Esophagus squamous epithelium (tissue), 5 donors: Measurements from ENCODE around the gene SHC2. TPM values are rescaled to one million over a fixed set of nuclear protein-coding genes. Genes with fewer than 3 reads are reported as not detected.

Experiments
- DNase-seq: peaks from one replicate; lab custom pipeline; 2025; lab: John Stamatoyannopoulos, UW
- H3K27ac ChIP-seq, 4 donors: fragments of 200-600 bp; sonication (generic); one replicate each; pipeline ENCODE4 v1.5.1; 2016 to 2019; ENCODE audit warnings: mild to moderate bottlenecking in 1 of 4
- H3K27me3 ChIP-seq, 4 donors: fragments of 200-600 bp; sonication (generic); 1 replicate in 3 of 4; 2 replicates in 1 of 4; pipeline versions ENCODE4 v1.5.1 to v1.6.0; 2017 to 2021; ENCODE audit warnings: antibody characterized with exemption in 1 of 4
- H3K36me3 ChIP-seq, 3 donors: fragments of 200-600 bp; sonication (generic); one replicate each; pipeline ENCODE4 v1.5.1; 2016 to 2019
- H3K4me1 ChIP-seq, 3 donors: fragments of 200-600 bp; sonication (generic); one replicate each; pipeline ENCODE4 v1.5.1; 2017 to 2019
- H3K4me3 ChIP-seq, 4 donors: fragments of 200-600 bp; sonication (generic); 1 replicate in 3 of 4; 2 replicates in 1 of 4; pipeline ENCODE4 v1.5.1; 2016 to 2019; ENCODE audit warnings: mild to moderate bottlenecking in 2 of 4, moderate library complexity in 1 of 4
- H3K9me3 ChIP-seq, 3 donors: fragments of 200-600 bp; sonication (generic); one replicate each; pipeline ENCODE4 v1.5.1; 2016 to 2019
- POLR2A ChIP-seq, 4 donors: fragments of 450-650 bp; IDR thresholded peaks; one replicate each; pipeline ENCODE4 v1.6.1; 2017; ENCODE audit warnings: antibody characterized with exemption in 4 of 4, mild to moderate bottlenecking in 4 of 4, moderate library complexity in 3 of 4
- WGBS, 2 donors: methylation state at CpG; one replicate each; pipeline ENCODE4 v1.1.5; 2018; 5-methylcytosine and 5-hydroxymethylcytosine counted together
- intact Hi-C: fragments of 100-400 bp; cut with DNase I; formaldehyde crosslinking; loops from one replicate; pipeline ENCODE4 v1.15.0; 2022
- total RNA-seq, 4 donors: library from RNA; depleted of rRNA; stranded (reverse); fragments of >200 nt; gene quantifications; one replicate each; pipeline ENCODE4 v1.1.0, GENCODE V29; 2016
- TF ChIP-seq, protein P1 (sequence below), 6 experiments: fragments of 450-650 bp in 4 of 6; fragments of 200-600 bp in 2 of 6; sonication (generic) in 2 of 6; IDR thresholded peaks; one replicate each; pipeline ENCODE4 v1.5.1; 2016 to 2019; ENCODE audit warnings: antibody characterized with exemption in 6 of 6, mild to moderate bottlenecking in 4 of 6, moderate library complexity in 4 of 6
- donor health status: DM: yes; HTN: yes; CAD: no.

SHC2 gene
- total RNA-seq, 4 donors from 2014 or later: 1.1 to 10.2 (median 4.7) TPM

GRCh38 chr19:378706-379105 lies 82.1 kb downstream of the SHC2 start:
- DNase-seq: no peak
- no peaks in the 10 kb centered on the region for H3K36me3 ChIP-seq
- no peak overlapping the region for H3K27ac ChIP-seq
- intact Hi-C loops: no loop called here
- peaks cover 0 to 47% (median 0%) of the 10 kb centered on the region in 4 donors for H3K27me3 ChIP-seq
- H3K4me1 ChIP-seq: peaks cover 8 to 20% (median 12%) of the 10 kb centered on the region in 3 donors
- no peak overlapping the region for H3K4me3 ChIP-seq
- H3K9me3 ChIP-seq: no peaks in the 10 kb centered on the region
- 74 to 79% methylated on average over 4 to 6 of the region's 14 CpGs for WGBS, 2 donors
- TF ChIP-seq, protein P1, sequence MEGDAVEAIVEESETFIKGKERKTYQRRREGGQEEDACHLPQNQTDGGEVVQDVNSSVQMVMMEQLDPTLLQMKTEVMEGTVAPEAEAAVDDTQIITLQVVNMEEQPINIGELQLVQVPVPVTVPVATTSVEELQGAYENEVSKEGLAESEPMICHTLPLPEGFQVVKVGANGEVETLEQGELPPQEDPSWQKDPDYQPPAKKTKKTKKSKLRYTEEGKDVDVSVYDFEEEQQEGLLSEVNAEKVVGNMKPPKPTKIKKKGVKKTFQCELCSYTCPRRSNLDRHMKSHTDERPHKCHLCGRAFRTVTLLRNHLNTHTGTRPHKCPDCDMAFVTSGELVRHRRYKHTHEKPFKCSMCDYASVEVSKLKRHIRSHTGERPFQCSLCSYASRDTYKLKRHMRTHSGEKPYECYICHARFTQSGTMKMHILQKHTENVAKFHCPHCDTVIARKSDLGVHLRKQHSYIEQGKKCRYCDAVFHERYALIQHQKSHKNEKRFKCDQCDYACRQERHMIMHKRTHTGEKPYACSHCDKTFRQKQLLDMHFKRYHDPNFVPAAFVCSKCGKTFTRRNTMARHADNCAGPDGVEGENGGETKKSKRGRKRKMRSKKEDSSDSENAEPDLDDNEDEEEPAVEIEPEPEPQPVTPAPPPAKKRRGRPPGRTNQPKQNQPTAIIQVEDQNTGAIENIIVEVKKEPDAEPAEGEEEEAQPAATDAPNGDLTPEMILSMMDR (IDR thresholded peaks at IDR 0.05): no peak
- no peak for TF ChIP-seq POLR2A (IDR thresholded peaks at IDR 0.05)

GRCh38 chr19:377801-378581 lies 82.8 kb downstream of the SHC2 start:
- Histone ChIP-seq H3K9me3 (no peaks in the 10 kb centered on the region), H3K27ac (no peak overlapping the region), H3K4me1 (peaks cover 8 to 27% (median 12%) of the 10 kb centered on the region in 3 donors), H3K4me3 (no peak overlapping the region), H3K36me3 (no peaks in the 10 kb centered on the region), H3K27me3 (peaks cover 0 to 47% (median 0%) of the 10 kb centered on the region in 4 donors)
- 37 to 54% methylated on average over 14 to 17 of the region's 38 CpGs for WGBS, 2 donors
- intact Hi-C loops: no loop called here
- DNase-seq: no peak
- no peak for TF ChIP-seq POLR2A (IDR thresholded peaks at IDR 0.05)
- TF ChIP-seq, protein P1 (IDR thresholded peaks at IDR 0.05): no peak

DNA sequence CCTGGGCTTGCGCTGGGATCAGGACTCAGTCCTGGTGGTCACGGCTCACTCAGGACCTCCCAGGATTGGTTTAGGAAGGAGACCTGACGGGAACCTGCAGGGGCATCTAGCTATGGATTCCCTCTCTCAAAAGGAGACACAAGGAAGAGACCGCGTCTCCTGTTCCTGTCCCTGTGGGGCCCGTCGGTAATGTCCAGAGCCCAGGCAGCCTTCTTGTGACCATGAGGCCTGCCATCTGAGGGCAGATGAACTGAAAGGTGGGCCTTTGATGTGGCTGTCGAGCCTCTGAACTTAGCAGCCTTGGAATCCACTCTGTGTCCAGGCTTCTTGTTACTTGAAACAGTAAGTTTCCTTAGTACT lies 84.7 kb downstream of the SHC2 start:
- H3K27ac ChIP-seq: no peak overlapping the region
- H3K4me1 ChIP-seq: peaks cover 8 to 42% (median 17%) of the 10 kb centered on the region in 3 donors
- TF ChIP-seq, protein P1 (IDR thresholded peaks at IDR 0.05): no peak
- TF ChIP-seq POLR2A (IDR thresholded peaks at IDR 0.05): no peak
- no peaks in the 10 kb centered on the region for H3K36me3 ChIP-seq
- no peaks in the 10 kb centered on the region for H3K9me3 ChIP-seq
- peaks cover 0 to 57% (median 0%) of the 10 kb centered on the region in 4 donors for H3K27me3 ChIP-seq
- DNase-seq: no peak
- WGBS, 2 donors: 93 to 100% methylated on average over 2 to 3 of the region's 8 CpGs
- intact Hi-C loops: no loop called here
- H3K4me3 ChIP-seq: no peak overlapping the region

DNA sequence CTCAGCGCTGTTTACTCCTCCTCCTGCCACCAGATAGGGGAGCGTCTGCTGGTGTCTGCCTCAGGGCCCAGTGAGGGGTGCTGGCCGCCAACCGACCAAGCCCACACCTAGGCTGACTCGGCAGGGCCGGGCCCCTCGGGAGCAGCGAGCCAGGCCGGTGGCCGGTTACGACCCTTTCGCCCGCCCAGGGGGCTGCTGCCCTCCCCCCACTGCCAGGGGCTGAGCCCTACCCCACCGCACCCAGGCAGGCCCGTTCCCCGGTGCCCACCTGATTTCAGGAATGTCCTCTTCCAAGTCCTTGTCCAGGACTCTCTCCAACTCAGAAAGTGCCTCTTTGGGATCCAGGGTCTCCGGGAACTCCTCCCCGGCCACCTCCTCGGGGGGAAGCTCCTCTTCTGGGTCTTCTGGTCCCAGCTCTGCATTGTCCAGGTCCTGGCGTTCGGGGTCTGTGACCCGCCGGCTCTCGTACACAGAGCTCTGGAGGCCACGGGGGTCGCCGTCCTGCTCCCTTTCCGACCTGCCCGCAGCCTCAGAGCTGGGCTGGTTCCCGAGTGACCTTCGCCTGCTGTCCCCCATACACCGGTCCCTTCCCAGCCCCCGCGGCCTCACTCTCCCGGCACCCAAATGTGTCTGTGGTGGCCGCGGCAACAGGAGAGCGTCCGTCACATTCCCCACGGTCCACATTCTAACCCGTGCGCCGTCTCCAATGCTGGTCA lies 85.3 kb downstream of the SHC2 start:
- Histone ChIP-seq H3K36me3 (no peaks in the 10 kb centered on the region), H3K9me3 (no peaks in the 10 kb centered on the region), H3K27ac (no peak overlapping the region), H3K4me1 (peaks cover 8 to 42% (median 17%) of the 10 kb centered on the region in 3 donors), H3K27me3 (peaks cover 0 to 62% (median 0%) of the 10 kb centered on the region in 4 donors), H3K4me3 (no peak overlapping the region)
- DNase-seq: no peak
- WGBS, 2 donors: 81 to 84% methylated on average over 10 to 28 of the region's 43 CpGs
- intact Hi-C loops: no loop called here
- no peak for TF ChIP-seq POLR2A (IDR thresholded peaks at IDR 0.05)
- TF ChIP-seq, protein P1 (IDR thresholded peaks at IDR 0.05): no peak

- TF ChIP-seq POLR2A (IDR thresholded peaks at IDR 0.05): no peak
- TF ChIP-seq, protein P1 (IDR thresholded peaks at IDR 0.05): no peak
- H3K9me3 ChIP-seq: no peaks in the 10 kb centered on the region
- H3K27ac ChIP-seq: no peak overlapping the region
- no peaks in the 10 kb centered on the region for H3K36me3 ChIP-seq
- H3K27me3 ChIP-seq: peaks cover 0 to 68% (median 0%) of the 10 kb centered on the region in 4 donors
- WGBS, 2 donors: 31 to 45% methylated on average over 6 to 16 of the region's 17 CpGs
- peaks cover 8 to 42% (median 17%) of the 10 kb centered on the region in 3 donors for H3K4me1 ChIP-seq
- no peak overlapping the region for H3K4me3 ChIP-seq
- intact Hi-C loops: no loop called here
- DNase-seq: no peak
Measured at GRCh38 chr19:374886-375235, 86.0 kb downstream of the SHC2 start.
